ENCODE results near the gene OTUB1. TPM values are rescaled to one million over a fixed set of nuclear protein-coding genes. Genes with fewer than 3 reads are reported as not detected.

OTUB1 gene
- total RNA-seq, 1 experiment from 2014 or later = 96.9 TPM

DNA sequence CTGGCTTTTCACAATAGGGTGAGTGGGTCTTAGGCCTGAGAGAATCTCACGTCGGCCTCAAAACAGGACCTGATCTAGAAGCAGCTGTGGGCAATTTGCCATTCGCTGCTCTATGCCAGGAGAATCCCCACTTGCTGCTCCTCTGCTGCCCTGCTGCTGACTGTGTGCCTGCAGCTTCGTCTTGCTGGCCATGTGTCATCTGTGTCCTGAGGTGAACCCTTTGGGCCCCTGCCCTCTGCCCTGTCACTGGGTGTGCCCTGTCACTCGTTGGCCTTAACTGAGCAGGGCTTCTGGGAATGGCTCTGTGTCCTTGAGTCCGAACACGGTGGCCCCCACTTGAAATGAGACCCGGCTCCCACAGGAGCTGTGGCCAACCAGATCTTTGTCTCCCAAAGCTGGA lies 41.3 kb upstream of the OTUB1 start:
- Mint-ChIP-seq H3K9me3 (ENCODE audit: low read depth, unreplicated experiment) (no peaks in the 10 kb centered on the region), H3K4me1 (ENCODE audit: low read depth, unreplicated experiment) (no peaks in the 10 kb centered on the region), H3K27ac (ENCODE audit: unreplicated experiment) (no peak overlapping the region), H3K36me3 (ENCODE audit: insufficient read depth, unreplicated experiment) (peaks cover 9% of the 10 kb centered on the region), H3K4me3 (ENCODE audit: low read depth, unreplicated experiment) (no peak overlapping the region), H3K27me3 (ENCODE audit: unreplicated experiment) (no peaks in the 10 kb centered on the region)
- TF ChIP-seq, protein P1, sequence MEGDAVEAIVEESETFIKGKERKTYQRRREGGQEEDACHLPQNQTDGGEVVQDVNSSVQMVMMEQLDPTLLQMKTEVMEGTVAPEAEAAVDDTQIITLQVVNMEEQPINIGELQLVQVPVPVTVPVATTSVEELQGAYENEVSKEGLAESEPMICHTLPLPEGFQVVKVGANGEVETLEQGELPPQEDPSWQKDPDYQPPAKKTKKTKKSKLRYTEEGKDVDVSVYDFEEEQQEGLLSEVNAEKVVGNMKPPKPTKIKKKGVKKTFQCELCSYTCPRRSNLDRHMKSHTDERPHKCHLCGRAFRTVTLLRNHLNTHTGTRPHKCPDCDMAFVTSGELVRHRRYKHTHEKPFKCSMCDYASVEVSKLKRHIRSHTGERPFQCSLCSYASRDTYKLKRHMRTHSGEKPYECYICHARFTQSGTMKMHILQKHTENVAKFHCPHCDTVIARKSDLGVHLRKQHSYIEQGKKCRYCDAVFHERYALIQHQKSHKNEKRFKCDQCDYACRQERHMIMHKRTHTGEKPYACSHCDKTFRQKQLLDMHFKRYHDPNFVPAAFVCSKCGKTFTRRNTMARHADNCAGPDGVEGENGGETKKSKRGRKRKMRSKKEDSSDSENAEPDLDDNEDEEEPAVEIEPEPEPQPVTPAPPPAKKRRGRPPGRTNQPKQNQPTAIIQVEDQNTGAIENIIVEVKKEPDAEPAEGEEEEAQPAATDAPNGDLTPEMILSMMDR (IDR thresholded peaks at IDR 0.05; ENCODE audit: unreplicated experiment) = no peak
- intact Hi-C loops (cut with micrococcal nuclease; ENCODE audit: unreplicated experiment) = loop anchor here (1.0 kb wide), 1 partner anchor 108 kb away; no protein-coding TSS in a partner anchor
- DNase-seq = no peak
- CTCF ChIA-PET = interaction anchor here (0.7 to 2.1 kb wide), 3 partner anchors 92 to 107 kb away, joined by 3 to 38 read pairs (median 10); partner anchors contain the start of gene MARK2
- no TSS peak for BruUV-seq (replicated peaks)

GRCh38 chr11:63945477-63946163 lies 40.6 kb upstream of the OTUB1 start:
- CTCF ChIA-PET = interaction anchor here (0.6 to 2.1 kb wide), 15 partner anchors 11 to 178 kb away, joined by 3 to 38 read pairs (median 7); partner anchors contain the start of genes COX8A, MARK2 and ZFTA

DNA sequence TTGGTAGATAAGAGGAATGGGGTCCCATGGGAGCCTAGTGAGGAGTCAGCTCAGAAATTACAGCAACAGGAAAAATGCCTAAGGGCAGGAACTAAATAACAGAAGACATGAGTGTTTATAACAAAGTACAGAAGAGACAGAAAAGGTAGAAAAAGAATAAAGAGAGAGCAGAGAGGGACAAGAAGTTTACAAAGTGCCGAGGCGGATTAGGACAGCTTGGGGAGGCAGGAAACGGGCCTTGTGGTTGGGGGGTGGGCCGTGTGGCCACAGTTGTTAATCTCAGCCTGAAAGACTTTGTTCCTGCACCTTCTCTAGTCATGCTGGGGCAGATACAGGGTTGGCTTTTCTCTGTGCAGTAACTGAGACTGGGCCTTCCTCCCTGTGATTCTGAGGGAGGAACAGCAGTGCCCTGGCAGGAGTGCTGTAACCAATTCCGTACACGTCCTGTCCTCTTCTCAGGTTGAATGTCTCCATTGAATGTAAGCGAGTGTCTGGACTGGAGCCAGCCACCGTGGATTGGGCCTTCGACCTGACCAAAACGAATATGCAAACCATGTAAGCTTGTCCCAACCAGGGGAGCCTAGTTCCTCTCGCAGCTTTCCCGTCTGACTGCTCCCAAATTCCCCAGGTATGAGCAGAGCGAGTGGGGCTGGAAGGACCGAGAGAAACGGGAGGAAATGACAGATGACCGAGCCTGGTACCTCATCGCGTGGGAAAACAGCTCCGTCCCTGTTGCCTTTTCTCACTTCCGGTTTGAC lies 34.3 kb upstream of the OTUB1 start:
- Mint-ChIP-seq H3K27ac (ENCODE audit: unreplicated experiment) (no peak overlapping the region), H3K36me3 (ENCODE audit: insufficient read depth, unreplicated experiment) (peaks cover 22% of the 10 kb centered on the region), H3K9me3 (ENCODE audit: low read depth, unreplicated experiment) (no peaks in the 10 kb centered on the region), H3K4me3 (ENCODE audit: low read depth, unreplicated experiment) (no peak overlapping the region), H3K4me1 (ENCODE audit: low read depth, unreplicated experiment) (no peaks in the 10 kb centered on the region), H3K27me3 (ENCODE audit: unreplicated experiment) (no peaks in the 10 kb centered on the region)
- BruUV-seq (replicated peaks) = no TSS peak
- CTCF ChIA-PET = interaction anchor here (0.6 kb wide), 1 partner anchor 61 kb away, joined by 3 read pairs; no protein-coding TSS in a partner anchor
- TF ChIP-seq, protein P1 (IDR thresholded peaks at IDR 0.05; ENCODE audit: unreplicated experiment) = no peak
- intact Hi-C loops (cut with micrococcal nuclease; ENCODE audit: unreplicated experiment) = no loop called here
- DNase-seq = no peak

More at GRCh38 chr11:63945477-63946163, 40.6 kb upstream of the OTUB1 start:
- Mint-ChIP-seq H3K36me3 (ENCODE audit: insufficient read depth, unreplicated experiment) (peaks cover 10% of the 10 kb centered on the region), H3K27ac (ENCODE audit: unreplicated experiment) (no peak overlapping the region), H3K4me1 (ENCODE audit: low read depth, unreplicated experiment) (no peaks in the 10 kb centered on the region), H3K9me3 (ENCODE audit: low read depth, unreplicated experiment) (no peaks in the 10 kb centered on the region), H3K27me3 (ENCODE audit: unreplicated experiment) (no peaks in the 10 kb centered on the region), H3K4me3 (ENCODE audit: low read depth, unreplicated experiment) (no peak overlapping the region)
- TF ChIP-seq, protein P1 (IDR thresholded peaks at IDR 0.05; ENCODE audit: unreplicated experiment) = peak; percentile 50
- BruUV-seq (replicated peaks) = no TSS peak
- intact Hi-C loops (cut with micrococcal nuclease; ENCODE audit: unreplicated experiment) = loop anchor here (1.0 kb wide), 1 partner anchor 108 kb away; no protein-coding TSS in a partner anchor
- DNase-seq = peak; percentile 73

DNA sequence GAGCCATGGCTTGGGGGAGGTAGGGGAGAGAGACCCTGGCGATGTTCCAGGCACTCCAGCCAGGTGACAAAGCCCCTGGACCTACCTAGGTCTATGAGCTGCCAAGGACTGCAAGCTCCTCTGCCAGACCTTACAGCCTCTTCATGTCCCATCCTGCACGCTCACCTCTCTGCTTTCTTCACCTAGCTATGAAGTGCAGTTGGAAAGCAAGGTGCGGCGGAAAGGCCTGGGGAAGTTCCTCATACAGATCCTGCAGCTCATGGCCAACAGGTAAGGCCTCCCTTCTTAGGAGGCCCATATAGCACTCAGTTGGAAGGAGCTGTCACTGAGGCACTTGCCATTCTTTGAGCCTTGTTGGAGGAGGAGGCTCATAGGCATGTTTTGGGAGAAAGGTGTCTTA lies 33.7 kb upstream of the OTUB1 start:
- CTCF ChIA-PET = interaction anchor here (0.6 kb wide), 1 partner anchor 62 kb away, joined by 3 read pairs; no protein-coding TSS in a partner anchor
- H3K36me3 Mint-ChIP-seq (ENCODE audit: insufficient read depth, unreplicated experiment) = peaks cover 19% of the 10 kb centered on the region

More for the DNA sequence above, 33.7 kb upstream of the OTUB1 start:
- BruUV-seq (replicated peaks) = no TSS peak
- Mint-ChIP-seq H3K4me3 (ENCODE audit: low read depth, unreplicated experiment) (no peak overlapping the region), H3K27ac (ENCODE audit: unreplicated experiment) (no peak overlapping the region), H3K27me3 (ENCODE audit: unreplicated experiment) (no peaks in the 10 kb centered on the region), H3K9me3 (ENCODE audit: low read depth, unreplicated experiment) (no peaks in the 10 kb centered on the region), H3K4me1 (ENCODE audit: low read depth, unreplicated experiment) (no peaks in the 10 kb centered on the region)
- DNase-seq = no peak
- intact Hi-C loops (cut with micrococcal nuclease; ENCODE audit: unreplicated experiment) = no loop called here
- TF ChIP-seq, protein P1 (IDR thresholded peaks at IDR 0.05; ENCODE audit: unreplicated experiment) = no peak

All from Calu3 (cell line).